NCI-H526 treated with DMSO at 0.1 percent for 48 hours (cell line): Measurements from ENCODE around the gene HAVCR2.

Experiments used
- DNase-seq: peaks from one replicate; lab custom pipeline; 2025; lab: John Stamatoyannopoulos, UW

The HAVCR2 gene

GRCh38 chr5:157045601-157046000, 63.2 kb downstream of the HAVCR2 start:
- DNase-seq, result no peak

- no peak for DNase-seq
Observed at GRCh38 chr5:157038568-157039187, 70.2 kb downstream of the HAVCR2 start.
